Measurements from ENCODE around the gene MSN.

- TF ChIP-seq SIX5 (IDR thresholded peaks at IDR 0.05; ENCODE audit: low read depth, low read length, severe bottlenecking) (no peak), NR2C2 (IDR thresholded peaks at IDR 0.05; ENCODE audit: borderline replicate concordance, control insufficient read depth, insufficient read length, low read depth) (no peak), GABPA (IDR thresholded peaks at IDR 0.05; ENCODE audit: low read depth) (no peak), KDM1A (IDR thresholded peaks at IDR 0.05; ENCODE audit: borderline replicate concordance) (no peak)
Observed at GRCh38 chrX:65635378-65635777, 32.1 kb upstream of the MSN start.

Data from GM12878 (cell line).